ENCODE data around the gene CD33.

The CD33 gene

DNA sequence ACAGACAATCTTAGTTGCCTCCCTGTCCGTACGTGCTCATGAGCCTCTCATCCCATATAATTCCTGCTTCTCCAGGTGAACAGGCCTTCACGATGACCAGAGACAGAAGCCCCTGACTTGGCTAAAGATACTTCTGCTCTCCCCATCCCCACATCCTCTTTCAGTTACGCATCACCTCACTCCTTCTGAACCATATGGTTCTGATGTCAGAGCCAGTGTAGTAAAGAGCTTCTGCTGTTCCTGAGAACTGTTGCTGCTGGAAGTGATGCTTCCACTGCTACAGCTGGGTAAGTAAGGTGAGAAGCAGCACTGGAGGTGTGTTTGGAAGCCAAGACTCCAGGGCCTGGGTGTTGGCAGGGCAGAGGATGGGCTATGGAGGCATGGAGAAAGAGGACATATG is 38.9 kb downstream of the CD33 start:
- CTCF ChIA-PET = no interaction called here
- no peak for DNase-seq (ENCODE audit: low spot score)
- TF ChIP-seq, protein P1, sequence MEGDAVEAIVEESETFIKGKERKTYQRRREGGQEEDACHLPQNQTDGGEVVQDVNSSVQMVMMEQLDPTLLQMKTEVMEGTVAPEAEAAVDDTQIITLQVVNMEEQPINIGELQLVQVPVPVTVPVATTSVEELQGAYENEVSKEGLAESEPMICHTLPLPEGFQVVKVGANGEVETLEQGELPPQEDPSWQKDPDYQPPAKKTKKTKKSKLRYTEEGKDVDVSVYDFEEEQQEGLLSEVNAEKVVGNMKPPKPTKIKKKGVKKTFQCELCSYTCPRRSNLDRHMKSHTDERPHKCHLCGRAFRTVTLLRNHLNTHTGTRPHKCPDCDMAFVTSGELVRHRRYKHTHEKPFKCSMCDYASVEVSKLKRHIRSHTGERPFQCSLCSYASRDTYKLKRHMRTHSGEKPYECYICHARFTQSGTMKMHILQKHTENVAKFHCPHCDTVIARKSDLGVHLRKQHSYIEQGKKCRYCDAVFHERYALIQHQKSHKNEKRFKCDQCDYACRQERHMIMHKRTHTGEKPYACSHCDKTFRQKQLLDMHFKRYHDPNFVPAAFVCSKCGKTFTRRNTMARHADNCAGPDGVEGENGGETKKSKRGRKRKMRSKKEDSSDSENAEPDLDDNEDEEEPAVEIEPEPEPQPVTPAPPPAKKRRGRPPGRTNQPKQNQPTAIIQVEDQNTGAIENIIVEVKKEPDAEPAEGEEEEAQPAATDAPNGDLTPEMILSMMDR (conservative IDR thresholded peaks at IDR 0.05; ENCODE audit: low read depth) = no peak
- POLR2A ChIA-PET (ENCODE audit: low non-redundant PET) = interaction anchor here (0.6 kb wide), 1 partner anchor 682 kb away, joined by 3 read pairs; no protein-coding TSS in a partner anchor
- no peak overlapping the region for H3K27ac ChIP-seq

DNA sequence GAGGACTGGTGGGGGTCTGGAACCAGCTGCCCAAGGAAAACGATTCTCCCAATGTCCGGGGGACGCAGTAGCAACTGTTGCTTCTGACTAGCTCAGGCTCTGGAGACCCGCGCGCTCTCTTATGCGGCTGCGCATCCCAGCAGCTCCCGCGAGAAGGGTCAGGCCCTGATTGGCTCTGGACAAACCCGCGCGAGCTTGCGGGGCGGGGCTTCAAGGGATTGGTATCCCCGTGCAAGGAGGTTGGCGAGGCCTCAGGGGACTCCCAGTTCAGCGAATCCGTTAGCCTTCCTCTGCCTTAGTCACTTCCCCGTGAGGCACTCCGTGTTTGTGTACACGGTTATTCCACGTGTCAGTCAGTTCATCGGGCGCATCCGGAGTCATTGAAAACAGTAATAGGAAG is 46.2 kb downstream of the CD33 start:
- POLR2A ChIA-PET (ENCODE audit: low non-redundant PET) = no interaction called here
- no peak overlapping the region for H3K27ac ChIP-seq
- CTCF ChIA-PET = no interaction called here
- TF ChIP-seq, protein P1 (conservative IDR thresholded peaks at IDR 0.05; ENCODE audit: low read depth) = no peak
- DNase-seq (ENCODE audit: low spot score) = no peak

DNA sequence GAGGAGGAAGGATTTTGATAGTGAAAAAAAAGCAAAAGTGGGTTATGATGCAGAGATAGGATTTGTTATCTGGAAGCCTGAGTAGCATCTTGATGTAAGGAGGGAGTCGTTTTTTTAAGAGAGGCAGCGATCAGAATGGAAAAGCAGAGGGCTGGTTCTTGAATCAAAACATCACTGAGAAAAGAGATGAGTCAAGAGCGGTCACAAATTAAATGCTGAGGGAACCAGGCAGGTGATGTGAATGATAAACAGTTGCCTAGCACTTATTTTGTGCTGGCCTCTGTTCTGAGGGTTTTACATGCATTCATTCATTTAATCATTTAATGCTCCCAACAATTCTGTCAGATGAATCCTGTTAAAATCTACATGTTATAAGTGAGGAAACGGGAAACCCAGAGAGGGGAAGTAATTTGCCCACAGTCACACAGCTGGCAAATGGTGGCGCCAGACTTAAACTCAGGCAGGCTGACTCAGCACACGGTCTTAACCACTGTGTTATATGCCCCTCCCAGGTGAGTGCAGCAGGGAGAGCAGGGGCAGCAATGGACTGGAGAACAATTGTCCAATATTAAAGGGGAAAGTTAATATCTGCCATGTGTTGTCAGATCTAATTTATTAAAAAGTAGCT is 47.4 kb downstream of the CD33 start:
- TF ChIP-seq, protein P1 (conservative IDR thresholded peaks at IDR 0.05; ENCODE audit: low read depth) = no peak
- POLR2A ChIA-PET (ENCODE audit: low non-redundant PET) = no interaction called here
- H3K27ac ChIP-seq = no peak overlapping the region
- CTCF ChIA-PET = interaction anchor here (0.5 to 0.7 kb wide), 3 partner anchors 13 to 138 kb away, joined by 3 to 4 read pairs (median 3); no protein-coding TSS in a partner anchor
- DNase-seq (ENCODE audit: low spot score) = no peak

DNA sequence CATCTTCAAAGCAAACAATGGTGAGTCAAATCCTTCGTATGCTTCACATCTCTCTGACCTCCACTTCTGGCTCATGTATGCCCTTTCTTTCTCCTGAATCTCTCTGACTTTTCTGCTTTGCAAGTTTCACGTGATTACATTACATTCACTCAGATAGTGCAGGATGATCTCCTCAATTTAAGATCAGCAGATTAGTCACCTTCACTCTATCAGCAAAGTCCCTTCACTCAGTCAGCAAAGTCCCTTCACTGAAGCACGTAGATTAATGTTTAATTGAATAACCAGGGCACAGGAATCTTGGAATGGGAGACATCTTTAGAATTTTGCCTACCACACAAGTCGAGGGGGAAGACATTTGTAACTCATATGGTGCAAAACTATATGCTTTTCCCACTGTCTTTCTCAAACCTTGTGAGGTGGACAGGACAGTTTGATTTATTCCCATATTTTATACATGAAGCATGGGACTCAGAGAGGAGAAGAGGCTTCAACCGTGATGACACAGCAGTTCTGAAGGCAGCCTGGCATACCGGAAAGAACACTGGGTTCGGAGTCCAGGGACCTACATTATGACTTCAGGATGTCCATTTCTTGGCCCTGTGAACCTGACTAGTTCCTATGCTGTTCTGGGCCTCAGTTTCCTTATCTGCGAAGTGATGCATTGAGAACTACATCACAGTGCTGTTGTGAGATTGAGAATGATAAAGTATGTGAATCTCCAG is 49.3 kb downstream of the CD33 start:
- POLR2A ChIA-PET (ENCODE audit: low non-redundant PET) = no interaction called here
- TF ChIP-seq, protein P1 (conservative IDR thresholded peaks at IDR 0.05; ENCODE audit: low read depth) = no peak
- CTCF ChIA-PET = no interaction called here
- no peak for DNase-seq (ENCODE audit: low spot score)
- no peak overlapping the region for H3K27ac ChIP-seq

DNA sequence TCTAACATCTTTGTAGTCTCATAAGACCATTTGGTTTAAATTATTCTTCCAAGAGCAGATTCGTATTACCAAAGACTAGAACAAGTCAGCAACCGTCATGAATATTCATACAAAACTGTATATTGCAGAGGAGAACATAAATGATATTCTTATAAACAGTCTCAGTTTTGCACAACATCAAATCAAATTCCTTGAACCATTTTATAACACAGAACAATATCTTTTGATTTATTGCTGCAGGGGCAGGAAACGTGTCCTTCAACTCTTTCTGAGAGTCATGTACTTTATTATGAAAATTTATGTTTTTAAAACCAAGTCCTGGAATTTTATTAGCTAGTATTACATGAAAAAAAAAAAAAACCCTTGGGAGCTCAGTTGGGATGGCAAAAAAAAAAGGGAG is 52.2 kb downstream of the CD33 start:
- DNase-seq (ENCODE audit: low spot score) = no peak
- POLR2A ChIA-PET (ENCODE audit: low non-redundant PET) = no interaction called here
- H3K27ac ChIP-seq = no peak overlapping the region
- CTCF ChIA-PET = no interaction called here
- TF ChIP-seq, protein P1 (conservative IDR thresholded peaks at IDR 0.05; ENCODE audit: low read depth) = no peak

DNA sequence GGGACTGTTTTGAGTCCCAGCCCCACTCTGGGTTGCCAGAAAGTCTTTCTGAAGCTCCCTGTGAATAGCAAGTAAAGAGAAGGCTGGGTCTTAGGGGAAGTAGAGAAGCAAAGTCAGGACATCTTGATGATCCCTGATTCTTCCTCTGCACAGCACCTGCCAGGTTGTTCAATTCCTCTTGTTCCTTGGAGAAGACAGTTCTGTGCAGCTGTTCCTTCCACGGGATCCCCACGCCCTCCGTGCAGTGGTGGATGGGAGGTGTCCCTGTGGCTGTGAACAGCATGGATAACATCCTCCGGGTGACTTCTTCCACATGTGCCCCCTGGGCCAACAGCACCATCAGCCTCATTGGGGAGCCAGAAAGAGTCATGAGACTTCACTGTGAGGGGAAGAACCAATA is 57.5 kb downstream of the CD33 start:
- DNase-seq (ENCODE audit: low spot score) = no peak
- CTCF ChIA-PET = interaction anchor here (0.6 to 0.7 kb wide), 2 partner anchors 326 to 360 kb away, joined by 3 read pairs; no protein-coding TSS in a partner anchor

More for the DNA sequence above, 57.5 kb downstream of the CD33 start:
- POLR2A ChIA-PET (ENCODE audit: low non-redundant PET) = no interaction called here
- no peak overlapping the region for H3K27ac ChIP-seq
- TF ChIP-seq, protein P1 (conservative IDR thresholded peaks at IDR 0.05; ENCODE audit: low read depth) = no peak

All from RWPE1 (cell line).